HG03442 (cell line): ENCODE measurements around the gene GNG5.
A peak's percentile ranks its signal among the peaks of the same experiment; 100 is the strongest.
"Not testable (repeated sequence)": the region's sequence is repeated elsewhere in the genome, so short reads cannot be mapped to it uniquely, and the experiment has no call there.

ENCODE experiments used
- ATAC-seq: cut with Tn5 transposase; IDR thresholded peaks from one replicate; pipeline ENCODE4 v1.9.1; 2021; ENCODE audit warnings: mild to moderate bottlenecking, moderate library complexity; ENCODE audit not compliant: unreplicated experiment

Gene GNG5

DNA sequence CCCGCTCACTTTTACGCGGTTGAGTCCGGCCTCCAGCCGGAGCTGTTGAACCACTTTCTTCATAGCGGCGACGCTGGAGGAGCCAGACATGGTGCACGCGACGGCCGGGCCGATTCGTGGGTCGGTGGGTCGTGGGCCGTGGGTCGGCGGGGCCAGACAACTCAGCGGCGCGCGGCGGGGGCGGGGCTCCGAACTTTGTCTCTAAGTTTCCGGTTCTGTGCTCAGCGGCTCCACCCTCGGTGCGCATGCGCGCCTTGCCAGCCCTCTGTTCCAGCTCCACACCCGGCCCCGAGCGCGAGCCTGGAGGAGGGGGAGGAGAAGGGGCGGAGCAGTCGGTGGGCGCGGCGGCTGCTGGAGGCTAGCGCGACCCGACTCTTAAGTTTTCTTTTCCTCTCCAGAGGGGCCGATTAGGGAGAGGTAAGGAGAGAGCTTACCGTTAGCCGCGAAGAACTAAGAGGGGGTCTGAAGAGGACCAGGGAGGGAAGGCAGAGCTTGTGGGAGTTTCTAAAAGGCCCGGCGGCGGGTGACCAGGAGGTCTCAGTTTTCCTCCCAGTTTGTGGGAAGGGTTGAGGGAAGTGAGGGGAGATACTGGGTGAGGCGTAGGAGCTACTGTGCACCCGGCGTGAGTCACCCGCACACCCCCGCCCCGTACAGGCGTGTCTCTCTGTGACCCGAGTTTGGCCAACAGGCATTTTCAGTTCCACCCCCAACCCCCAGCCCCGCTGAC lies at the start of gene GNG5, which contains the start of gene SPATA1:
TSS of gene GNG5 (minus strand) at position 580 of the 727 bp plus-strand sequence. CDS start at position 90, 490 bp downstream.
TSS of gene SPATA1 (plus strand) at position 385 of the 727 bp plus-strand sequence. CDS start 9,974 bp downstream, outside the sequence.
- ATAC-seq = peak; percentile 77

DNA sequence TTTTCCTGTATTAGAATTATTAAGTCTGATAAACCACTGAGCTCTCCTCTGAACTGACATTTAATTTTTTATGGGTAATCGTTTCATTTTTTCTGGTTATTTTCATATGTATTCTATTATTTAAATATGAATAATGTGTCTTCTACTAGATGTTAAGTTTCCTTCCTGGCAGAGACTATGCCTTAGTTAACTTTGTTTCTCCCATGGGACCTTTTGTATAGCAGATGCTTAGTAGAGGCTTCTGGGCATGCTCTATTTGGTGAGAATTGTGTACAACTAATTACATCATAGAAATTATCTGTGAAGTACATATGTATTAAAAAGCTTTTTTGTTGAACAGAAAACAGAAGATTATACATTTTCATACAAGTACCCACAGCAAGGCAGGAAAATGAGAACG lies 44.4 kb upstream of the GNG5 start:
- no peak for ATAC-seq

DNA sequence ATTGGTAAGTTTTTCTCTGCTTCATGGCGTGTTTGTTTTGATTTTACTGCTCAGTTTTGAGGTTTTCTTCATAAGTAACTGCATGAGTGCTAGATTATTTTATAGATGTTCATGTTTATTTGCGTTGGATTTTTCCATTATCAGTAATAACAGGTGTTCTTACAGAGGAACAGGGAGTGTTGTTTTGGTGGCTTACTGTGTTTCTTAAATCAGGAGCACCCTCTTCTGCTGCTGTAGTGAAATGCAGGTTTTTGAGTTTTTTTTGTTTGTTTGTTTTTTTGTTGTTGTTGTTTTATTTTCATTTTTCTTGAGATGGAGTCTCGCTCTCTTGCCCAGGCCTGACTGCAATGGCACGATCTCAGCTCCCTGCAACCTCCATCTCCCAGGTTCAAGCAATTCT lies 35.3 kb upstream of the GNG5 start:
- ATAC-seq = no peak

DNA sequence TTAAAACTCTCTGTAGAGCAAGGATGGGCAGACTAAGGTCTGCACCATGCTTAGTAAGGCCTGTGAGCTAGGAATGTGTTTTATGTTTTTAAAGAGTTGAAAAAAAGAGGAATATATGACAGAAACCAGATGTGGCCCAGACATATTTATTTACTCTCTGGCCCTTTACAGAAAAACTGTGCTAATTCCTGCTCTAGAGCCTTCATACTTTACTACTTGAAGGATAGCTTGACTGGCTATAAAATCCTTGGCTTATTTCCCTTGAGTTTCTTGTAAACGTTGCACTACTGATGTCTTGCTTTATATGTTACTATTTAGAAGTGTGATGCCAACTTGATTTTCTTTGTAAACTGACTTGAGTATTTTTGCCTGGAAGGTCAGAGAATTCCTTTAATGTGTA lies 34.4 kb upstream of the GNG5 start:
- no peak for ATAC-seq

DNA sequence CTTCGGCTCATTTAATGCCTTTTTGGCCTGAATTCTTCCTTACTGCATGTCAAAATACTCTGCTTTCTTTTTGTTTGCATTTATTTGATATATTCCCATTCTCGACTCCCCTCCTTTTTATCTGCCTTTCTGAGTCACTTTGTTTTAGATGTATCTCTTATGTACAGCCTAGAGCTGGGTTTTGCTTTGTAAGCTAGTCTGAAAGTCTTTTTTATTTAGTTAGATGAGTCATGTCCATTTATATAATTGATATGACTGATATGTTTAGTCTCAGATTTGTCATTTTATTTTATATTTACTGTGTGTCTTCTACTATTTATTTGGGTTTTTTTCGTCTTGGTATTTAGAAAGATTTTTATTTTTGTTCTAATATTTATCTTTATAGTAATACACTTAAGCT lies 33.6 kb upstream of the GNG5 start:
- ATAC-seq = no peak

DNA sequence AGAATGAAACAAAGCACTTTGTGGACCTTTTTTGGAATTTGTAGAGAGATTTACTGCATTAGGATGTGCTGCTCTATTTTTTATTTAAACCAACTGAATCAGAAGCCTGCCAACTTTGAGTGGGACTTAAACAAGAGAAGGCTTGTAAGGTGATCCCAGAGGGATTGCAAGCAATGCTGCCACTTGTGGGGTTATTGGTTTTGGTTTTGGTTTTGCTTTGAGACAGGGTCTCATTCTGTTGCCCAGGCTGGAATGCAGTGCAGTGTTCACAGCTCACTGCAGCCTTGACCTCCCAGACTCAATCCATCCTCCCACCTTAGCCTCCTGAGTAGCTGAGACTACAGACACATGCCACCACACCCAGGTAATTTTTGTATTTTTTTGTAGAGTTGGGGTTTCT lies 32.2 kb upstream of the GNG5 start:
- peak; percentile 50 for ATAC-seq

DNA sequence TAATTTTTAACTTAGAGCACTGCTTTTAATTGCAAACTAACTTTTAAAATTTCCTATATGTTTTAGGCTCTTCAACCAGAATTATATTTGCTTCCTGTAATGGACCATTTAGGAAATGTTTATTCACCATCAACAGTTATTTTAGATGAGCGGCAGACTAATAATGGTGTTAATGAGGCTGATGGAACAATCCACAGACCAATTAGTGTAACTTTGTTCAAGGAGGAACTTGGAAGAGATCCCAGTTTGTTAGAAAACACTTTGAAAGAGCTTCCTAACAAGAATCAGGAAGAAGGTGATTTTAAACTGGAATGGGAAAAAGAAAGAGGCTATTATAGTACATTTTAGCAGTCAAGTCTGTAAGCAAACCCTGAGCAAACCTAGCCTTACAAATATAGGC lies 19.4 kb upstream of the GNG5 start:
- no peak for ATAC-seq

DNA sequence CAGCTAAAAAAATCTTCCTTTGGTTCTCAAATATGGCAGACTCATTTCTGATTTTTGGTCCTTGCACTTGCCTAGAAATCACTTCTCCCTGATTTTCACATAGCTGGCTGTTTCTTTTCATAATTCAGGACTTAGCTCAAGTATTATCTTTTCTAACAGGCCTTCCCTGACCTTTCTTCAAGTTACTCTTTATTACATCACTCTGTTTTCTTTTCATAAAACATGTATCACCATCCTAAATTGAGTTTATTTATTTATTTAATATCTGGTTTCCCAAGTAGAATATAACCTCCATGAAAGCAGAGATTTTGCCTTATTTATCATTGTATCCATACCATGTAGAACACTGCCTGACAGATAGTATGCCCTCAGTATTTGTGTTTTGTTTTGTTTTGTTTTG lies 18.2 kb upstream of the GNG5 start:
- no peak for ATAC-seq

DNA sequence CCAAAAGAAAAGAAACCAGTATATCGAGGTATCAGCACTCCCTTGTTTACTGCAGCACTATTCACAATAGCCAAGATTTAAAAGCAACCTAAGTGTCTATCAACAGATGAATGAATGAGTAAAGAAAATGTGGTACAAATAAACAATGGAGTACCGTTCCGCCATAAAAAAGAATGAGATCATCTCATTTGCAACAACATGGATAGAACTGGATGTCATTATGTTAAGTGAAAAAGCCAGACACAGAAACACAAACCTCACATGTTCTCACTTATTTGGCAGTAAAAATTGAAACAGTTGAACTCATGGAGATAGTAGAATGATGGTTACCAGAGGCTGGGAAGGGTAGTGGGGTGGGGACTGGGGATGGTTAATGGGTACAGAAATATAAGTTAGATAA lies 4.3 kb upstream of the GNG5 start:
- ATAC-seq = no peak

DNA sequence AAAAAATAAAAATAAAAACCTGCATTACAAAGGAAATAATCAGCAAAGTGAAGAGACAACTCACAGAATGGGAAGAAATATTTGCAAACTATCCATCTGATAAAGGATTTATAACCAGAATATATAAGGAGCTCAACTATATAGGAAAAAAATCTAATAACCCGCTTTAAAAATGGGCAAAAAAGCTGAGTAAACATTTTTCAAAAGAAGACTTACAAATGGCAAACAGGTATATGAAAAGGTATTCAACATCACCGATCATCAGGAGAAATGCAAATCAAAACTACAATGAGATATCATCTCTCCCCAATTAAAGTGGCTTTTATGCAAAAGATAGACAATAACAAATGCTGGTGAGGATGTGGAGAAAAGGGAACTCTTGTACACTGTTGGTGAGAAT lies 3.8 kb upstream of the GNG5 start:
- no peak for ATAC-seq

DNA sequence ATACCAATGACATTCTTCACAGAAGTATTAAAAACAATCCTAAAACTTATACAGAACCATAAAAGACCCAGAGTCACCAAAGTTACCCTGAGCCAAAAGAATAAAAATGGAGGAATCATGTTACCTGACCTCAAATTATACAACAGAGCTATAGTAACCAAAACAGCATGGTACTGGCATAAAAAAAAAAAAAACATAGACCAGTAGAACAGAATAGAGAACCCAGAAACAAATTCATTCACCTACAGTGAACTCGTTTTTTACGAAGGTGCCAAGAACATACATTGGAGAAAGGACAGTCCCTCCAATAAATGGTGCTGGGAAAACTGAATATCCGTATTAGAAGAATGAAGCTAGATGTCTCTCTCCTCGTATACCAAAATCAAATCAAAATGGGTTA lies 2.6 kb upstream of the GNG5 start:
- ATAC-seq = no peak

DNA sequence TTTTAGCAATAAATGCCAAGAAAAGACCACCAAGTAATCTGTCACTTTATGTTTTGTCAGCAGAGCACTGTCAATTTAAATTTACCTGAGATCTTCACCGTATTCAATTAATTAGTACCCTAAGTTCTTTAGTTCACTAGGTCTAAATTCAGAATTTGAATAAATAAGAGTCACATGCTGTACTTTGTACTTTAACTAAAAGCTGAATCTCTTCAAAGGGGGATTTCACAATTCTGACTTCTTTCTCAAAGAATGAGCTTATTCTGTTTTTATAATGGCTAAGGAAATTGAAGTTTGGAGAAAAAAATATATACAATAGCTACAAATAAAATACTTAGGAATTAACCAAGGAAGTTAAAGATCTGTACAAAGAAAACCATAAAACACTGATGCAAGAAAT lies 2.1 kb upstream of the GNG5 start:
- ATAC-seq = no peak

DNA sequence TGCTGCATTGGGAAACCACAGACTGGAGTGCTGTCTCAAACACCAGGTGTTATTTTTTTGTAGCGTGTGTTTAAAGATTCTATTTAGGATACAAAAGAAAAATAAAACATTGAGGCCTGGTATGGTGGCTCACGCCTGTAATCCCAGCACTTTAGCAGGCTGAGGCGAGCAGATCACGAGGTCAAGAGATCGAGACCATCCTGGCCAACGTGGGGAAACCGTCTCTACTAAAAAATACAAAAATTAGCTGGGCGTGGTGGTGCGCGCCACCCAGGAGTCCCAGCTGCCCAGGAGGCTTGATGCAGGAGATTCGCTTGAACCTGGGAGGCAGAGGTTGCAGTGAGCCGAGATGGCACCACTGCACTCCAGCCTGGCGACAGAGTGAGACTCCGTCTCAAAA lies 1.5 kb upstream of the GNG5 start:
- not testable (repeated sequence) for ATAC-seq

DNA sequence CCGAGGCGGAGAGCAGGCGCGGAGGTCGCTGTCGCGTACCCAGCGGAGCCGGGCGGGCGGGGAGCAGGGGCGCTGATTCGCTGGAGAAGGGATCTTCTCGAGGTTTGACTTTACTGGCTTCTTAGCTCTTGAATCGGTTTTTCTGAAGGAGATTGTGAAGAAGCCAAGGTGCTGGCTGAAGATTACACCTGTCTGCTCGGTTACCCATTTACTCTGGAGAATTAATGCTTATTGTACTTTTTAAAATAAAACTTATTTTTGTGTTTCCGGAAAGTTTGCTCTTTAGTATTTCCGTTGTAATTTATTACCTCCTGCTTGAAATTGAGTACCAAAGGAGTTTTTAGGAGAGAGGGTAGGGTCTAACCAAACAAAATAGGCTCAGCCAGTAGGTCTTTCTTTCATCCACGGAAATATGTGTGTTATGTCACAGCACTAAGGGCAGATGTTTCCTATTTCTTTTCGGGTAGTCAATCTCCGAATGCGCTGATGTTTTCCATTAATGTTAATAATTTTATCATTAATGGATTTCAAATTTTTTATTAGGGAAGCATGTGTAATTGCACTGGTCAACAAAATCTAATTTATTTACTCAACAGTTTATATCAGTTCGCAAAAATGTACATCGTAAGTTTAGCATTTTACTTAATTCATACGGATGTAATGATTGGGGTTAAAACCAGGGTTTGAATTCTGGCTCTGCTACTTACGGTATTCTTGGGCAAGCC lies 510 bp upstream of the GNG5 start:
- no peak for ATAC-seq

DNA sequence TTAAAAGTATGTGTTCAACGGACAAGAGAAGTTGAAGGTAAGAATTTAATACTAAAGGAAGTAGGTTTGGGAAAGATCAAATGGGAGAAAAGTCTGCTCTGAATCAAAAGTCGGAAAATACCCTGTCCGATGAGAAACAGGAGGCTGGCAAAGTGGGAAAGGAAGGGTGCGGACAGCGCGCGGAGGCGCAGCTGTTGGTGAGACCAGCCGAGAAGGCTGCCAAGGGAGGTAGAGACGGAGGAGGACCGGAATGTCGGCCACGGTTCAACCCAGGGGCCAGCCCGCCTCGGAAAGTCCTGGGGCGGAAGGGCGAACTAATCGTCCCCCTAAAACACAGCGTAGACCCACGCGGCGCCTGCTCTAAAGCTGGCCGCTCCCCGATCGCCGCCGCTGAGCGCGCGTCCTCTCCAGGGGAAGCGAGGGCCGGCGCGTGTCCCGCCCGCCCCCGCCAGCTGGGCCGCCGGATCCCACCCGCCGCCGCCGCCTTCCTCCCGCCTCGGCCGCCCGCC lies 834 bp downstream of the GNG5 start:
- ATAC-seq = peak; percentile 31

DNA sequence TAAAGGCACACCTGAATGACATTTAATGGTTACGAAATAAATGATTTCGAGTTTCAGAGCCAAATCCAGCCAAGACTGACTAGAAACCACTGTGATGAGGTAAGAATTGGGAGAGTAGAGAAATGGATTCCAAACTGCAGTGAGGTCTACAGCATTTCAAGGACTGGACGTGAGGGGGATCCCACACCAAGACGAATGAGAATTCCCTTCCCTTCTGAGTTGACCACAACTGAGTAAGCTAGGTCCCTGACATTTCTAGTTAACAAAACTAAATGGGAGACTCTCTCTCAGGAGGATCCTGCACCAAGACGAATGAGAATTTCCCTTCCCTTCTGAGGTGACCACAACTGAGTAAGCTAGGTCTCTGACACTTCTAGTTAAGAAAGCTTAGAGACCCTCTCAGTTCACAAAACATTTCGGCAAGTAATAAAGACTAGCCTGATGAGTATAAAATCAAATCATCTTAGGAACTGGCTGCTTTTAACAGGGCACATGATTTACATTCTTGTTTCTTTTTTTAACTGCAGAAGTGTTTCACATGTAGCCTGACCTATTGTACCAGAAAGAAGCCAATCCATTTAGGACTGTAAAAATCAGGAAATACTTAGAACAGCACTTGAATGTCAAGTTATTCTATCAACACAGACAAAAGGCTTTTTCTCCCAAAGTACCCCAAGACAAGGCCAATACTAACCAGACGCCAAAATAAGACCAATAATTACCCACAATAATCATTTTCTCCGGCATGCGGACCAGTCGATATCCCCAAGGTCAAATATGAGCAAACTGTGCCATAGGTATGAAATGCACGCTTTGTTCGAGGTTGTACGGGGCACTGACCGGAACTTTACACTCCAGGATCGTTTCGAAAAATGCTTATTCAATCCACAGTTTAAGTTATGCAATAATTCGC lies 1.5 kb downstream of the GNG5 start:
- ATAC-seq = no peak

DNA sequence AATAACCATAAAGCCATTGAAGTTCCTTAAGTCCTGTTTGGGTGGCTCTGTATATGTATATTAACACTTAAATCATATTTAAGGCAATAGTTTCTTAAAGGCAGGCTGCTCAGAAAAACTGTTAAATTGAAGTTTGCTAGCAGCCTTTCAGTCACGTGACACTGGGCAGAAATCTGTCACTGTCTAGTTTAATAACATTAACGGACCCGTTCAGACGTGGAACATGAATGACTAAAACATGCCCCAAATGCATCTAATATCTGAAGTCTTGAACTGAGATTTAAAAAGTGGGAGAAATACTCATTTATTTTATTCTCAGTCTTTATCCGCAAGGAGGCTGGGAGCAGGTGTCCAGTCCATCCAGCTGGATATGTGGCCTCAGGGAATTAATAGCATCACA lies 3.5 kb downstream of the GNG5 start:
- no peak for ATAC-seq

DNA sequence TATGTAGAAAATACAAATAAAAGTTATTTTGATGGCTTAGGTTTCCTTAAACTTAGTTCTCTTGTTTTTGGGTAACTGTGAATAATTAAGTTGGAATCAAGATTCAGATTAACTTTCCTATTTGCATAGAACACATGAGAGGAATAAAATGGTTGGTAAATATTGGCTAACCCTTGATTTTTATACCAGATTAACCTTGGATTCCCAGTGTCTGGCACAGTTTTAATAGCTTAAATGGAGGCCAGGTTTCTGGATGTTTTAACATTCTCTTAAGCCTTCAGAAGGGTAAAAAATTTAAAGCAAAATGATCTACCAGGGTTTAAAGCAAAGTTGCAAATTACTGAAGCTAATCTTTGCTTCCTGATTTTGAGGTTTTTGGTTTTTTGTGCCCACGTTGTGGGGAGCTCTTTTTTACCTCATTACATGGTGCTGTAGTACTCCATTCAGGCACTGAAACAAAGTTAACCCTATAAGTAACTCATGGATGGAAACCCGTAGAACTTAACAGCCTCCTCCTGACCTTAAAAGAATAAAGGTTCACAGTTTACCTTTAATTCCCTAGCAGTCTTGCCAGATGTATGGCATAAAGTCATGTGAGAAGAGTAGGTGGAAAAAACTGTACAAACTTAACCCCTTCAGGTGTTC lies 8.6 kb downstream of the GNG5 start:
- no peak for ATAC-seq

DNA sequence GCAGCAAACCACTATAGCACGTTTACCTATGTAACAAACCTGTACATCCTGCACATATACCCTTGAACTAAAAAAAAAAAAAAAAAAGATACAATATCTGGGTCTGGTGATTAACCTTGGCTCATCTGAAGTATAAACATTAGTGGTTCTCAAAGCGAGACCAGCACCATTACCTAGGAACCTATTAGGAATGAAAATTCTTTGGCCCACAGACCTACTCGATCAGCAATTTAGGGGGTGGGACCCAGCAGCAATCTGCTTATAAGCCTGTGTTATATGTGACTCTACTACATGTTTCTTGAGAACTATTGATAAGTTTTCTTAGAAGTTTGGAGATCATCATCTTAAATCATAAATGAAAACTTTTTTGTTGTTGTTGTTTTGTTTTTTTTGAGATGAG lies 9.9 kb downstream of the GNG5 start:
- no peak for ATAC-seq

DNA sequence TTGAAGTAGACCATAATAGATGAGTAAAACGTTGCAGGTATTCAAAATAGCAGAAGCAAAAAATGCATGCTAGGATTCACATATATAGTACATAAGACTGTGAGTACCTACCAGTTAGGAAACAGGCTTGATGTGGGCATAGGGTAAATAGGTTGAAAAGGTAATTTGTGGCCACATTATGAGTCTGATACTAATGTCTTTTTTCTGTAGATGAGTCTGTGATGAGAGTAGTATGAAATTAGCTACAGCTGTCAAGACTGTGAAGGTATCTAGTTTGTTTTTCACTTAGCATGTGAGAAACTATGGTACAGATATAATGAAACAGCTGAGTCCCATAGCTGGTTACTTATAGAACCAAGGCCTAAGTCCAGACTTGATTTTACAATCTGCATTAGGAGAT lies 12.6 kb downstream of the GNG5 start:
- ATAC-seq = no peak

DNA sequence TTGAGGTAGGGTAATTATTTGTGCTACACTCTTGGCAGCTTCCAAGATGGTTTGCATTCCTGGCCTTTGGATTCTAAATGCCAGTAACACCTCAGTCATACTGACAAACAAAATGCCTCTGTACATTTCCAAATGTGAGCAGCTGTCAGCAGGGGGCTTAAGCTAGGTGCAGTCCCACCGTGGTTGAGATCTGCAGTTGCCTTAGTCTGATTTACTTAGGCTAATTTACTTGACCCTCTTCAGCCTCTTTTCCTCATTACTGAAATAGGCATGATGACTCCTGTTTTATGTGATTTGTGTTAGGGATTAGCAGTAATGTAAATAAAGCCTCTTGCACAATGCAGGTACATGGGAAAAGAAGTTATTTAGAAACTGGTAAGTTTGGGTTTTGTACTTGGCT lies 13.7 kb downstream of the GNG5 start:
- ATAC-seq = no peak
